NCI-H2107 treated with DMSO at 0.1 percent for 48 hours (cell line): Measurements from ENCODE around the gene ADAMTS7.
"Not testable (repeated sequence)": the region's sequence is repeated elsewhere in the genome, so short reads cannot be mapped to it uniquely, and the experiment has no call there.

ENCODE experiments used
- DNase-seq: peaks from one replicate; lab custom pipeline; 2025; ENCODE audit not compliant: unreplicated experiment; lab: John Stamatoyannopoulos, UW

The ADAMTS7 gene

GRCh38 chr15:78788016-78788660 is 23.1 kb downstream of the ADAMTS7 start:
- no peak for DNase-seq

GRCh38 chr15:78782402-78782801 is 28.9 kb downstream of the ADAMTS7 start:
- DNase-seq, result not testable (repeated sequence)

- not testable (repeated sequence) for DNase-seq
These were observed 29.9 kb downstream of the ADAMTS7 start for GRCh38 chr15:78781381-78781780.

GRCh38 chr15:78779975-78780374 is 31.3 kb downstream of the ADAMTS7 start:
- not testable (repeated sequence) for DNase-seq

GRCh38 chr15:78779176-78779785 is 32.0 kb downstream of the ADAMTS7 start:
- DNase-seq, result not testable (repeated sequence)

- no peak for DNase-seq
These were observed 32.8 kb downstream of the ADAMTS7 start for GRCh38 chr15:78778422-78778821.

GRCh38 chr15:78777953-78778345 is 33.3 kb downstream of the ADAMTS7 start:
- DNase-seq, result not testable (repeated sequence)

GRCh38 chr15:78777290-78777952 is 33.8 kb downstream of the ADAMTS7 start:
- DNase-seq, result not testable (repeated sequence)

GRCh38 chr15:78776046-78776925 is 35.0 kb downstream of the ADAMTS7 start:
- DNase-seq, result not testable (repeated sequence)

GRCh38 chr15:78775472-78775871 is 35.8 kb downstream of the ADAMTS7 start:
- DNase-seq, result no peak

- DNase-seq, result not testable (repeated sequence)
These were observed 36.7 kb downstream of the ADAMTS7 start for GRCh38 chr15:78774451-78774990.

GRCh38 chr15:78773765-78774450 is 37.4 kb downstream of the ADAMTS7 start:
- not testable (repeated sequence) for DNase-seq

GRCh38 chr15:78772738-78773137 is 38.5 kb downstream of the ADAMTS7 start:
- no peak for DNase-seq

- not testable (repeated sequence) for DNase-seq
These were observed 39.7 kb downstream of the ADAMTS7 start for GRCh38 chr15:78771436-78772000.

- not testable (repeated sequence) for DNase-seq
These were observed 40.2 kb downstream of the ADAMTS7 start for GRCh38 chr15:78771020-78771419.

- DNase-seq, result not testable (repeated sequence)
These were observed 41.6 kb downstream of the ADAMTS7 start for GRCh38 chr15:78769473-78770225.

GRCh38 chr15:78768531-78769408 is 42.5 kb downstream of the ADAMTS7 start:
- DNase-seq, result no peak

- no peak for DNase-seq
These were observed 43.2 kb downstream of the ADAMTS7 start for GRCh38 chr15:78768096-78768495.
